Thoracic aorta (tissue), 2 donors: ENCODE results near the gene LTBP1. TPM values are rescaled to one million over a fixed set of nuclear protein-coding genes. Genes with fewer than 3 reads are reported as not detected.
A peak's percentile ranks its signal among the peaks of the same experiment; 100 is the strongest.

Source experiments
- ATAC-seq: fragments of 150-250 bp; one replicate; pipeline ENCODE4 v1.8.0; 2017; ENCODE audit warnings: low read depth; ENCODE audit not compliant: insufficient number of reproducible peaks, low FRiP score
- DNase-seq: peaks from one replicate; pipeline ENCODE4 v3.0.0-alpha.2; 2020; ENCODE audit warnings: low spot score
- H3K27ac ChIP-seq, 2 donors: fragments of 200-600 bp; sonication (generic); 1 replicate in 1 of 2; 2 replicates in 1 of 2; pipeline ENCODE4 v1.5.1; 2016; ENCODE audit warnings: mild to moderate bottlenecking in 2 of 2, moderate library complexity in 2 of 2
- H3K27me3 ChIP-seq: fragments of 200-600 bp; sonication (generic); replicated peaks from 2 replicates; pipeline ENCODE4 v1.6.0; 2016; ENCODE audit warnings: mild to moderate bottlenecking; ENCODE audit not compliant: insufficient read depth
- H3K36me3 ChIP-seq: fragments of 200-600 bp; sonication (generic); one replicate; pipeline ENCODE4 v1.5.1; 2016
- H3K4me1 ChIP-seq, 2 donors: fragments of 200-600 bp; sonication (generic); 1 replicate in 1 of 2; 2 replicates in 1 of 2; pipeline versions ENCODE4 v1.5.1 to v1.6.0; 2016; ENCODE audit warnings: low read depth in 2 of 2, mild to moderate bottlenecking in 1 of 2; ENCODE audit not compliant: control insufficient read depth in 1 of 2
- H3K4me3 ChIP-seq: fragments of 200-600 bp; sonication (generic); 2 replicates; pipeline ENCODE4 v1.5.1; 2016; ENCODE audit warnings: mild to moderate bottlenecking
- H3K9me3 ChIP-seq: fragments of 200-600 bp; sonication (generic); 2 replicates; pipeline ENCODE4 v1.5.1; 2016
- CTCF ChIP-seq: fragments of 200-600 bp; sonication (generic); IDR thresholded peaks from one replicate; pipeline ENCODE4 v1.5.1; 2019; ENCODE audit warnings: antibody characterized with exemption
- total RNA-seq, 2 donors: library from RNA; depleted of rRNA; stranded (reverse); fragments of >200 nt; gene quantifications; one replicate each; pipeline versions ENCODE4 v1.1.0 to v1.2.3, GENCODE V29; 2016

LTBP1 gene
- total RNA-seq, 2 donors from 2014 or later = 584 to 786 TPM

- ATAC-seq = no peak
- Histone ChIP-seq H3K36me3 (peaks cover 18% of the 10 kb centered on the region), H3K4me3 (no peak overlapping the region), H3K4me1 (peaks cover 6 to 40% of the 10 kb centered on the region in 2 donors), H3K9me3 (no peaks in the 10 kb centered on the region), H3K27ac (no peak overlapping the region), H3K27me3 (no peaks in the 10 kb centered on the region)
- DNase-seq = no peak
- no peak for TF ChIP-seq CTCF
These were observed 445.6 kb downstream of the LTBP1 start for GRCh38 chr2:33392366-33392765.

GRCh38 chr2:33395034-33395433, 448.3 kb downstream of the LTBP1 start:
- ATAC-seq = no peak
- no peak for TF ChIP-seq CTCF
- Histone ChIP-seq H3K36me3 (peaks cover 11% of the 10 kb centered on the region), H3K4me1 (peaks cover 0 to 20% of the 10 kb centered on the region in 2 donors), H3K4me3 (no peak overlapping the region), H3K27me3 (no peaks in the 10 kb centered on the region), H3K27ac (peak overlapping the region in 1 of 2 donors; percentile 71), H3K9me3 (no peaks in the 10 kb centered on the region)
- no peak for DNase-seq

GRCh38 chr2:33395655-33396249, 449.0 kb downstream of the LTBP1 start:
- peaks cover 11% of the 10 kb centered on the region for H3K36me3 ChIP-seq
- H3K4me1 ChIP-seq = peaks cover 0 to 15% of the 10 kb centered on the region in 2 donors
- peak; percentile 46 for TF ChIP-seq CTCF
- DNase-seq (no peak), ATAC-seq (no peak)
- H3K27me3 ChIP-seq = no peaks in the 10 kb centered on the region
- H3K27ac ChIP-seq = peak overlapping the region; percentile 41 to 71
- no peak overlapping the region for H3K4me3 ChIP-seq
- no peaks in the 10 kb centered on the region for H3K9me3 ChIP-seq

GRCh38 chr2:33404321-33404720, 457.6 kb downstream of the LTBP1 start:
- Histone ChIP-seq H3K9me3 (peaks cover 4% of the 10 kb centered on the region), H3K27me3 (no peaks in the 10 kb centered on the region), H3K27ac (no peak overlapping the region), H3K4me1 (no peaks in the 10 kb centered on the region), H3K4me3 (no peak overlapping the region), H3K36me3 (no peaks in the 10 kb centered on the region)
- ATAC-seq = no peak
- no peak for DNase-seq
- no peak for TF ChIP-seq CTCF

GRCh38 chr2:33406622-33407021, 459.9 kb downstream of the LTBP1 start:
- ATAC-seq (no peak), DNase-seq (no peak)
- H3K9me3 ChIP-seq = peaks cover 4% of the 10 kb centered on the region
- no peak for TF ChIP-seq CTCF
- H3K4me3 ChIP-seq = no peak overlapping the region
- no peaks in the 10 kb centered on the region for H3K27me3 ChIP-seq
- no peak overlapping the region for H3K27ac ChIP-seq
- no peaks in the 10 kb centered on the region for H3K36me3 ChIP-seq
- H3K4me1 ChIP-seq = peaks cover under 1 to 2% of the 10 kb centered on the region in 2 donors
